KMS-11 (cell line): ENCODE measurements around the gene UBASH3B.

Experiments
- H2AFZ ChIP-seq: fragments of 200-600 bp; sonication (generic); 2 replicates; pipeline ENCODE4 v1.6.1; 2016; ENCODE audit warnings: antibody characterized with exemption, mixed run types, low read depth
- H3K27ac ChIP-seq: fragments of 200-600 bp; sonication (generic); 2 replicates; pipeline ENCODE4 v1.6.1; 2016; ENCODE audit warnings: mild to moderate bottlenecking, mixed run types
- H3K27me3 ChIP-seq: fragments of 200-600 bp; sonication (generic); 2 replicates; pipeline ENCODE4 v1.6.1; 2017; ENCODE audit warnings: mild to moderate bottlenecking, low read depth, mixed run types, moderate library complexity; ENCODE audit not compliant: insufficient read depth
- H3K36me3 ChIP-seq: fragments of 200-600 bp; sonication (generic); 2 replicates; pipeline ENCODE4 v1.6.1; 2017; ENCODE audit warnings: mild to moderate bottlenecking, mixed run types; ENCODE audit not compliant: insufficient read depth
- H3K4me1 ChIP-seq: fragments of 200-600 bp; sonication (generic); 2 replicates; pipeline ENCODE4 v1.6.1; 2016; ENCODE audit warnings: mild to moderate bottlenecking, low read depth, mixed run types; ENCODE audit not compliant: poor library complexity, severe bottlenecking
- H3K4me2 ChIP-seq: fragments of 200-600 bp; sonication (generic); 2 replicates; pipeline ENCODE4 v1.7.0; 2016; ENCODE audit warnings: mild to moderate bottlenecking, mixed run types
- H3K4me3 ChIP-seq: fragments of 200-600 bp; sonication (generic); IDR thresholded peaks from 2 replicates; pipeline ENCODE4 v1.6.1; 2017; ENCODE audit warnings: low read depth, low read length, mixed read lengths; ENCODE audit not compliant: insufficient read depth
- H3K79me2 ChIP-seq: fragments of 200-600 bp; sonication (generic); 2 replicates; pipeline ENCODE4 v1.6.1; 2016; ENCODE audit warnings: low read depth, mixed run types; ENCODE audit not compliant: insufficient read depth
- H3K9ac ChIP-seq: fragments of 200-600 bp; sonication (generic); 2 replicates; pipeline ENCODE4 v1.6.1; 2016; ENCODE audit warnings: mild to moderate bottlenecking, mixed run types
- H4K20me1 ChIP-seq: fragments of 200-600 bp; sonication (generic); 2 replicates; pipeline ENCODE4 v1.6.1; 2016; ENCODE audit warnings: mild to moderate bottlenecking, mixed run types; ENCODE audit not compliant: insufficient read depth
- CTCF ChIP-seq: fragments of 200-600 bp; sonication (generic); conservative IDR thresholded peaks from 2 replicates; pipeline ENCODE4 v1.6.1; 2017; ENCODE audit warnings: low read depth, mild to moderate bottlenecking, antibody characterized with exemption, low read length, moderate library complexity, mixed read lengths

UBASH3B gene

GRCh38 chr11:122773781-122774266 lies 118.3 kb downstream of the UBASH3B start:
- Histone ChIP-seq H3K36me3 (no peaks in the 10 kb centered on the region), H3K27ac (no peak overlapping the region), H3K4me1 (no peaks in the 10 kb centered on the region)

DNA sequence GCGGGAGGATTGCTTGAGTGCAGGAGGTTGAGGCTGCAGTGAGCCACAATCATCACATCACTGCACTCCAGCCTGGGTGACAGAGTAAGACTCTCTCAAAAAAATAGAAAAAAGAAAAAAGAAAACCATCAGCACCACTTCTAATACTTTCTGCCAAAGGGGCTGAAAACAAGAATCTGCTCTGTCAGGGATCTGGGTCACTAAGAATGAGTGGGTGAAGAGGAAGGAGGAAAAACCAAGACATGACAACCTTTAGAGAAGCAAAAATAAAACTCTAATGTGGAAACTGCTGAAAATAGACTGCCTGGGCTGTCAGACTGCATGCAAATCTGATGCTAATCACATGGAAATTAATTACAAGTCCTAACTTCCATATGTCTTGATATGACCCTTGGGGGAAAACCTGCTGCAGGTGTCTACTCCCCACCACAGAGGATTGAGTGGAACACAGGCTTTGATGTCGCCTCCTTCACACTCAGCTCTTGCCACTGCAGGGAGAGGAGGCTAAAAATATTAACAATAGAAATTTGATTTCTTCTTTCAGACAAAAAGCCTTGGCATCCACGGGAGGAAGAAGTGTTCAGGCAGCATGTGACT lies 120.3 kb downstream of the UBASH3B start:
- no peak overlapping the region for H3K9ac ChIP-seq
- H3K79me2 ChIP-seq, result no peaks in the 10 kb centered on the region
- H3K27ac ChIP-seq, result no peak overlapping the region
- no peak overlapping the region for H3K4me3 ChIP-seq
- H2AFZ ChIP-seq, result no peak overlapping the region
- no peak overlapping the region for H3K4me2 ChIP-seq
- no peaks in the 10 kb centered on the region for H3K27me3 ChIP-seq
- no peak for TF ChIP-seq CTCF
- no peaks in the 10 kb centered on the region for H4K20me1 ChIP-seq
- H3K36me3 ChIP-seq, result no peaks in the 10 kb centered on the region
- H3K4me1 ChIP-seq, result no peaks in the 10 kb centered on the region

More at GRCh38 chr11:122773781-122774266, 118.3 kb downstream of the UBASH3B start:
- TF ChIP-seq CTCF, result no peak
- H2AFZ ChIP-seq, result no peak overlapping the region
- no peak overlapping the region for H3K4me3 ChIP-seq
- no peak overlapping the region for H3K4me2 ChIP-seq
- no peak overlapping the region for H3K9ac ChIP-seq
- no peaks in the 10 kb centered on the region for H3K79me2 ChIP-seq
- H3K27me3 ChIP-seq, result no peaks in the 10 kb centered on the region
- H4K20me1 ChIP-seq, result no peaks in the 10 kb centered on the region

GRCh38 chr11:122776546-122776945 lies 121.0 kb downstream of the UBASH3B start:
- Histone ChIP-seq H3K4me2 (no peak overlapping the region), H3K4me3 (no peak overlapping the region), H3K79me2 (no peaks in the 10 kb centered on the region), H2AFZ (no peak overlapping the region), H3K36me3 (no peaks in the 10 kb centered on the region), H3K27me3 (no peaks in the 10 kb centered on the region), H4K20me1 (no peaks in the 10 kb centered on the region), H3K4me1 (no peaks in the 10 kb centered on the region), H3K27ac (no peak overlapping the region), H3K9ac (no peak overlapping the region)
- no peak for TF ChIP-seq CTCF

DNA sequence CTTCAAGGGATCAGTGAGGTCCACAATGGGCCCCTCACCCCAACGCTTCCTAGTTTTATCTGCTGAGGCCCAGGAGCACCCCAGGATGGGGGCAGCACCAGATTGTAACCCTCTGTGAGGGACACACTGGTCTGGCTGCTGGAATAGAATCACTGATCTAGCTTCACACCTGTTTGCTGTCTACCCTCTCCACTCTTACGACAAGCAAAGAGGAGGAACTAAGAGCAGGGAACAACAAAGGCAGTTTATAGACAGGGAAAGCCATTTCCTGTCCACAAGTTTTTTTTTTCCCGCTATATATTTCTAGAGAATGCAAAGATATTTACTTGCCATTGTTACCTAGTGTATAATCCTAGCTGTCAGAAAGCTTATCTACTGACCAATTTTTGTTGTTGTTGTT lies 121.8 kb downstream of the UBASH3B start:
- TF ChIP-seq CTCF, result no peak
- no peaks in the 10 kb centered on the region for H3K27me3 ChIP-seq
- no peaks in the 10 kb centered on the region for H4K20me1 ChIP-seq
- H3K4me1 ChIP-seq, result no peaks in the 10 kb centered on the region
- H3K9ac ChIP-seq, result no peak overlapping the region
- no peak overlapping the region for H3K27ac ChIP-seq
- no peak overlapping the region for H2AFZ ChIP-seq
- no peak overlapping the region for H3K4me3 ChIP-seq
- H3K36me3 ChIP-seq, result no peaks in the 10 kb centered on the region
- no peaks in the 10 kb centered on the region for H3K79me2 ChIP-seq
- no peak overlapping the region for H3K4me2 ChIP-seq
